Liver (tissue), 3 donors: ENCODE measurements around the gene PLXNA3.

Experiments used
- EGR1 ChIP-seq, 2 donors: IDR thresholded peaks; 2 replicates each; pipeline ENCODE4 v1.6.1; 2016 to 2018; ENCODE audit warnings: antibody characterized with exemption in 2 of 2, low read depth in 2 of 2
- GABPA ChIP-seq, 2 donors: IDR thresholded peaks in 1 of 2; conservative IDR thresholded peaks in 1 of 2; 2 replicates each; pipeline ENCODE4 v1.6.1; 2016; ENCODE audit warnings: antibody characterized with exemption in 2 of 2, mild to moderate bottlenecking in 1 of 2, moderate library complexity in 1 of 2
- HNF4G ChIP-seq: IDR thresholded peaks from 2 replicates; pipeline ENCODE4 v1.6.1; 2016; ENCODE audit warnings: antibody characterized with exemption
- JUND ChIP-seq, 2 donors: IDR thresholded peaks; 2 replicates each; pipeline ENCODE4 v1.6.1; 2016; ENCODE audit warnings: antibody characterized with exemption in 2 of 2
- RAD21 ChIP-seq, 2 donors: IDR thresholded peaks; 2 replicates each; pipeline ENCODE4 v1.6.1; 2016; ENCODE audit warnings: antibody characterized with exemption in 2 of 2, mild to moderate bottlenecking in 2 of 2
- SP1 ChIP-seq: IDR thresholded peaks from 2 replicates; pipeline ENCODE4 v1.6.1; 2018; ENCODE audit warnings: antibody characterized with exemption, mild to moderate bottlenecking
- TAF1 ChIP-seq: conservative IDR thresholded peaks from 2 replicates; pipeline ENCODE4 v1.6.1; 2016; ENCODE audit warnings: antibody characterized with exemption, mild to moderate bottlenecking
- YY1 ChIP-seq: IDR thresholded peaks from 2 replicates; pipeline ENCODE4 v1.6.1; 2016; ENCODE audit warnings: antibody characterized with exemption, mild to moderate bottlenecking
- TF ChIP-seq, protein P1 (sequence below): IDR thresholded peaks from 2 replicates; pipeline ENCODE4 v1.6.1; 2016; ENCODE audit warnings: antibody characterized with exemption
- TF ChIP-seq, protein P2 (sequence below): fragments of 150-350 bp; IDR thresholded peaks from 2 replicates; pipeline ENCODE4 v1.5.1; 2017; ENCODE audit warnings: improper control_type of control experiment, low read depth, low read length; ENCODE audit not compliant: missing input control
- TF ChIP-seq, protein P3 (sequence below): IDR thresholded peaks from 2 replicates; pipeline ENCODE4 v1.6.1; 2016; ENCODE audit warnings: antibody characterized with exemption, mild to moderate bottlenecking
- TF ChIP-seq, protein P4 (sequence below): IDR thresholded peaks from 2 replicates; pipeline ENCODE4 v1.6.1; 2016; ENCODE audit warnings: antibody characterized with exemption
- TF ChIP-seq, protein P5 (sequence below): IDR thresholded peaks from 2 replicates; pipeline ENCODE4 v1.6.1; 2016; ENCODE audit warnings: antibody characterized with exemption
- donor health status: healthy.
- donor health status: healthy.

DNA sequence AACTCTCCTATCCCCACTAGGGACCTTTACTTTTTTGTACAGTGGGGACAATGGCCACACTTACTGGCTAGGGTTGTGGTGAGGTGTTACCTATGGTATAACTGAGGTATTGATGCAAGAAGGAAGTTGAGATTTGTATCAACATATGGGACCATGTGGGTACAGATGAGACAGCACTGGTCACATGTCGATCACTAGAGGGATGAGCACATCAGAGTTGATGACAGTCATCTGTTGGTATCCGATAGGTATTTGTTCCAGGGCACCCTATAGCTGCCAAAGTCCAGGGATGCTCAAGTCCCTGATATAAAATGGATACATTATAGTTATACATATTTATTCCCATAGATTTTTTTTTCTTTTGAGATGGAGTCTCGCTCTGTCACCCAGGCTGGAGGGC lies 44.9 kb downstream of the PLXNA3 start:
- TF ChIP-seq, protein P1, sequence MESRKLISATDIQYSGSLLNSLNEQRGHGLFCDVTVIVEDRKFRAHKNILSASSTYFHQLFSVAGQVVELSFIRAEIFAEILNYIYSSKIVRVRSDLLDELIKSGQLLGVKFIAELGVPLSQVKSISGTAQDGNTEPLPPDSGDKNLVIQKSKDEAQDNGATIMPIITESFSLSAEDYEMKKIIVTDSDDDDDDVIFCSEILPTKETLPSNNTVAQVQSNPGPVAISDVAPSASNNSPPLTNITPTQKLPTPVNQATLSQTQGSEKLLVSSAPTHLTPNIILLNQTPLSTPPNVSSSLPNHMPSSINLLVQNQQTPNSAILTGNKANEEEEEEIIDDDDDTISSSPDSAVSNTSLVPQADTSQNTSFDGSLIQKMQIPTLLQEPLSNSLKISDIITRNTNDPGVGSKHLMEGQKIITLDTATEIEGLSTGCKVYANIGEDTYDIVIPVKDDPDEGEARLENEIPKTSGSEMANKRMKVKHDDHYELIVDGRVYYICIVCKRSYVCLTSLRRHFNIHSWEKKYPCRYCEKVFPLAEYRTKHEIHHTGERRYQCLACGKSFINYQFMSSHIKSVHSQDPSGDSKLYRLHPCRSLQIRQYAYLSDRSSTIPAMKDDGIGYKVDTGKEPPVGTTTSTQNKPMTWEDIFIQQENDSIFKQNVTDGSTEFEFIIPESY = no peak
- TF ChIP-seq, protein P2, sequence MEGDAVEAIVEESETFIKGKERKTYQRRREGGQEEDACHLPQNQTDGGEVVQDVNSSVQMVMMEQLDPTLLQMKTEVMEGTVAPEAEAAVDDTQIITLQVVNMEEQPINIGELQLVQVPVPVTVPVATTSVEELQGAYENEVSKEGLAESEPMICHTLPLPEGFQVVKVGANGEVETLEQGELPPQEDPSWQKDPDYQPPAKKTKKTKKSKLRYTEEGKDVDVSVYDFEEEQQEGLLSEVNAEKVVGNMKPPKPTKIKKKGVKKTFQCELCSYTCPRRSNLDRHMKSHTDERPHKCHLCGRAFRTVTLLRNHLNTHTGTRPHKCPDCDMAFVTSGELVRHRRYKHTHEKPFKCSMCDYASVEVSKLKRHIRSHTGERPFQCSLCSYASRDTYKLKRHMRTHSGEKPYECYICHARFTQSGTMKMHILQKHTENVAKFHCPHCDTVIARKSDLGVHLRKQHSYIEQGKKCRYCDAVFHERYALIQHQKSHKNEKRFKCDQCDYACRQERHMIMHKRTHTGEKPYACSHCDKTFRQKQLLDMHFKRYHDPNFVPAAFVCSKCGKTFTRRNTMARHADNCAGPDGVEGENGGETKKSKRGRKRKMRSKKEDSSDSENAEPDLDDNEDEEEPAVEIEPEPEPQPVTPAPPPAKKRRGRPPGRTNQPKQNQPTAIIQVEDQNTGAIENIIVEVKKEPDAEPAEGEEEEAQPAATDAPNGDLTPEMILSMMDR = no peak
- no peak for TF ChIP-seq EGR1 (IDR thresholded peaks at IDR 0.05; ENCODE audit: low read depth in 2 of 2)
- TF ChIP-seq YY1 = no peak
- no peak for TF ChIP-seq SP1
- no peak for TF ChIP-seq TAF1
- TF ChIP-seq, protein P3, sequence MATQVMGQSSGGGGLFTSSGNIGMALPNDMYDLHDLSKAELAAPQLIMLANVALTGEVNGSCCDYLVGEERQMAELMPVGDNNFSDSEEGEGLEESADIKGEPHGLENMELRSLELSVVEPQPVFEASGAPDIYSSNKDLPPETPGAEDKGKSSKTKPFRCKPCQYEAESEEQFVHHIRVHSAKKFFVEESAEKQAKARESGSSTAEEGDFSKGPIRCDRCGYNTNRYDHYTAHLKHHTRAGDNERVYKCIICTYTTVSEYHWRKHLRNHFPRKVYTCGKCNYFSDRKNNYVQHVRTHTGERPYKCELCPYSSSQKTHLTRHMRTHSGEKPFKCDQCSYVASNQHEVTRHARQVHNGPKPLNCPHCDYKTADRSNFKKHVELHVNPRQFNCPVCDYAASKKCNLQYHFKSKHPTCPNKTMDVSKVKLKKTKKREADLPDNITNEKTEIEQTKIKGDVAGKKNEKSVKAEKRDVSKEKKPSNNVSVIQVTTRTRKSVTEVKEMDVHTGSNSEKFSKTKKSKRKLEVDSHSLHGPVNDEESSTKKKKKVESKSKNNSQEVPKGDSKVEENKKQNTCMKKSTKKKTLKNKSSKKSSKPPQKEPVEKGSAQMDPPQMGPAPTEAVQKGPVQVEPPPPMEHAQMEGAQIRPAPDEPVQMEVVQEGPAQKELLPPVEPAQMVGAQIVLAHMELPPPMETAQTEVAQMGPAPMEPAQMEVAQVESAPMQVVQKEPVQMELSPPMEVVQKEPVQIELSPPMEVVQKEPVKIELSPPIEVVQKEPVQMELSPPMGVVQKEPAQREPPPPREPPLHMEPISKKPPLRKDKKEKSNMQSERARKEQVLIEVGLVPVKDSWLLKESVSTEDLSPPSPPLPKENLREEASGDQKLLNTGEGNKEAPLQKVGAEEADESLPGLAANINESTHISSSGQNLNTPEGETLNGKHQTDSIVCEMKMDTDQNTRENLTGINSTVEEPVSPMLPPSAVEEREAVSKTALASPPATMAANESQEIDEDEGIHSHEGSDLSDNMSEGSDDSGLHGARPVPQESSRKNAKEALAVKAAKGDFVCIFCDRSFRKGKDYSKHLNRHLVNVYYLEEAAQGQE = no peak
- no peak for TF ChIP-seq GABPA (IDR thresholded peaks at IDR 0.05 in 1 of 2, conservative IDR thresholded peaks at IDR 0.05 in 1 of 2)
- TF ChIP-seq, protein P4, sequence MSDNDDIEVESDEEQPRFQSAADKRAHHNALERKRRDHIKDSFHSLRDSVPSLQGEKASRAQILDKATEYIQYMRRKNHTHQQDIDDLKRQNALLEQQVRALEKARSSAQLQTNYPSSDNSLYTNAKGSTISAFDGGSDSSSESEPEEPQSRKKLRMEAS = no peak
- TF ChIP-seq HNF4G = no peak
- TF ChIP-seq, protein P5, sequence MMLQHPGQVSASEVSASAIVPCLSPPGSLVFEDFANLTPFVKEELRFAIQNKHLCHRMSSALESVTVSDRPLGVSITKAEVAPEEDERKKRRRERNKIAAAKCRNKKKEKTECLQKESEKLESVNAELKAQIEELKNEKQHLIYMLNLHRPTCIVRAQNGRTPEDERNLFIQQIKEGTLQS = no peak
- TF ChIP-seq JUND (IDR thresholded peaks at IDR 0.05) = no peak
- no peak for TF ChIP-seq RAD21 (IDR thresholded peaks at IDR 0.05)
